Body of pancreas (tissue), 4 donors: ENCODE data around the gene DACH1. TPM values are rescaled to one million over a fixed set of nuclear protein-coding genes. Genes with fewer than 3 reads are reported as not detected.

ENCODE experiments used
- ATAC-seq: fragments of 150-250 bp; one replicate; pipeline ENCODE4 v1.9.1; 2016
- DNase-seq, 4 donors: peaks; one replicate each; pipeline ENCODE4 v3.0.0-alpha.2; 2019
- H3K27ac ChIP-seq, 4 donors: fragments of 200-600 bp; sonication (generic); 1 replicate in 3 of 4; 2 replicates in 1 of 4; pipeline versions ENCODE4 v1.5.1 to v1.6.1; 2016 to 2019; ENCODE audit warnings: mild to moderate bottlenecking in 1 of 4, mixed read lengths in 1 of 4, moderate library complexity in 1 of 4
- H3K27me3 ChIP-seq, 2 donors: fragments of 200-600 bp; sonication (generic); one replicate each; pipeline ENCODE4 v1.6.0; 2016; ENCODE audit warnings: mild to moderate bottlenecking in 1 of 2
- H3K36me3 ChIP-seq, 2 donors: fragments of 200-600 bp; sonication (generic); replicated peaks in 1 of 2; 2 replicates each; pipeline ENCODE4 v1.5.1; 2016; ENCODE audit warnings: low read depth in 2 of 2; ENCODE audit not compliant: insufficient read depth in 1 of 2
- H3K4me1 ChIP-seq: fragments of 200-600 bp; sonication (generic); one replicate; pipeline ENCODE4 v1.6.0; 2016
- H3K4me3 ChIP-seq, 2 donors: fragments of 200-600 bp; sonication (generic); 1 replicate in 1 of 2; 2 replicates in 1 of 2; pipeline ENCODE4 v1.5.1; 2016 to 2019
- H3K9me3 ChIP-seq, 3 donors: fragments of 200-600 bp; sonication (generic); 1 replicate in 2 of 3; 2 replicates in 1 of 3; pipeline ENCODE4 v1.5.1; 2016
- POLR2A ChIP-seq, 3 donors: fragments of 450-650 bp; IDR thresholded peaks; one replicate each; pipeline ENCODE4 v1.6.1; 2016; ENCODE audit warnings: antibody characterized with exemption in 3 of 3, mild to moderate bottlenecking in 2 of 3
- WGBS, 2 donors: methylation state at CpG; one replicate each; pipeline ENCODE4 v1.1.5; 2017; 5-methylcytosine and 5-hydroxymethylcytosine counted together
- intact Hi-C: fragments of 100-400 bp; cut with DNase I; formaldehyde crosslinking; loops from one replicate; pipeline ENCODE4 v1.15.1; 2023
- total RNA-seq, 2 donors: library from RNA; depleted of rRNA; stranded (reverse); fragments of >200 nt; gene quantifications; one replicate each; pipeline ENCODE4 v1.1.0, GENCODE V29; 2016
- TF ChIP-seq, protein P1 (sequence below), 7 experiments: fragments of 450-650 bp in 4 of 7; fragments of 200-600 bp in 3 of 7; sonication (generic) in 3 of 7; IDR thresholded peaks; one replicate each; pipeline ENCODE4 v1.5.1; 2016 to 2019; ENCODE audit warnings: antibody characterized with exemption in 7 of 7

The DACH1 gene
- total RNA-seq, 2 donors from 2014 or later, result 2.9 to 3.3 TPM

- H3K27ac ChIP-seq, result no peak overlapping the region
- intact Hi-C loops, result no loop called here
- H3K4me3 ChIP-seq, result no peak overlapping the region
- H3K27me3 ChIP-seq, result no peaks in the 10 kb centered on the region
- H3K9me3 ChIP-seq, result no peaks in the 10 kb centered on the region
- no peak for DNase-seq
- ATAC-seq, result no peak
- WGBS, 2 donors, result 45 to 46% methylated on average over 6 of the region's 6 CpGs
- no peaks in the 10 kb centered on the region for H3K4me1 ChIP-seq
- H3K36me3 ChIP-seq, result no peaks in the 10 kb centered on the region
- TF ChIP-seq, protein P1, sequence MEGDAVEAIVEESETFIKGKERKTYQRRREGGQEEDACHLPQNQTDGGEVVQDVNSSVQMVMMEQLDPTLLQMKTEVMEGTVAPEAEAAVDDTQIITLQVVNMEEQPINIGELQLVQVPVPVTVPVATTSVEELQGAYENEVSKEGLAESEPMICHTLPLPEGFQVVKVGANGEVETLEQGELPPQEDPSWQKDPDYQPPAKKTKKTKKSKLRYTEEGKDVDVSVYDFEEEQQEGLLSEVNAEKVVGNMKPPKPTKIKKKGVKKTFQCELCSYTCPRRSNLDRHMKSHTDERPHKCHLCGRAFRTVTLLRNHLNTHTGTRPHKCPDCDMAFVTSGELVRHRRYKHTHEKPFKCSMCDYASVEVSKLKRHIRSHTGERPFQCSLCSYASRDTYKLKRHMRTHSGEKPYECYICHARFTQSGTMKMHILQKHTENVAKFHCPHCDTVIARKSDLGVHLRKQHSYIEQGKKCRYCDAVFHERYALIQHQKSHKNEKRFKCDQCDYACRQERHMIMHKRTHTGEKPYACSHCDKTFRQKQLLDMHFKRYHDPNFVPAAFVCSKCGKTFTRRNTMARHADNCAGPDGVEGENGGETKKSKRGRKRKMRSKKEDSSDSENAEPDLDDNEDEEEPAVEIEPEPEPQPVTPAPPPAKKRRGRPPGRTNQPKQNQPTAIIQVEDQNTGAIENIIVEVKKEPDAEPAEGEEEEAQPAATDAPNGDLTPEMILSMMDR (IDR thresholded peaks at IDR 0.05), result no peak
- no peak for TF ChIP-seq POLR2A (IDR thresholded peaks at IDR 0.05)
These were observed 184.9 kb downstream of the DACH1 start for GRCh38 chr13:71681901-71682613.

DNA sequence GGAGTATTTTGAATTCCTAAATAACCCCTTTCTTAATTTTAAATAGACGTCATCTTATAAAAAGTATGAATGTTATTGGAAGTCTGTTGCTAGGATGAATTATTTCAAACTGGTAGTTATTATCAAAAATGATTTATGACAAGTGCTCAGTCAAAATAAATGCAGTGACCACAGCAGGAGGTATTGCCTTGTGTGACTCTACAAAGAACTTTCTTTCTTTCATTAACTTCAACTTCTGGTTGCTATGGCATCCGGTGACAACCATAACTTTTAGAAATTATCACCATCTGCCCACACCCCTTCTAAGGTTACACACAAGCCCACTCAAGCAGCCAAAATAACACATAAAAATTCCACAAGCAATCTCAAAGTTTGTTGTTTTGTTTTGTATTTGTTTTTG lies 189.9 kb downstream of the DACH1 start:
- TF ChIP-seq, protein P1 (IDR thresholded peaks at IDR 0.05), result no peak
- TF ChIP-seq POLR2A (IDR thresholded peaks at IDR 0.05), result no peak
- Histone ChIP-seq H3K4me3 (no peak overlapping the region), H3K36me3 (no peaks in the 10 kb centered on the region), H3K9me3 (no peaks in the 10 kb centered on the region), H3K4me1 (no peaks in the 10 kb centered on the region), H3K27me3 (no peaks in the 10 kb centered on the region), H3K27ac (no peak overlapping the region)
- no peak for DNase-seq
- no peak for ATAC-seq
- intact Hi-C loops, result no loop called here
- 44 to 55% methylated on average over 2 of the region's 2 CpGs for WGBS, 2 donors

DNA sequence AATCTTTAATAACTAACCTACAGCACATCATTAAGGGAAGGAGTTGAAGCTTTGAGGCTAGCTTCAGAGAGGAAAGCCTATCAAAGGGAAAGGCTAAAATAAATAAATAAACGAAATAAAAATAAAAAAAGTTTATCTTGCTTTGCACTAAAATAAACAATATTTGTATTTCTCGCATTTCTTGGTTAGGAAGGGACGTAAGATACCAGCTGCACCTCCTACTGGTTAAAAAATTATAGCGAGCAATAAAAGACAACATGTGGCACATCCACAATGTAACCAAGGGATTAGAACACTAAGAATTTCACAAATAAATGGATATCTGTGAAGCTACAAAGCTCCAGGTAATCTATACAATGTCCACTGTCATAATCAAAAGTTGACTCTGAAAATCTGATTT lies 194.5 kb downstream of the DACH1 start:
- H3K4me3 ChIP-seq, result no peak overlapping the region
- H3K4me1 ChIP-seq, result no peaks in the 10 kb centered on the region
- H3K27me3 ChIP-seq, result no peaks in the 10 kb centered on the region
- TF ChIP-seq POLR2A (IDR thresholded peaks at IDR 0.05), result no peak
- TF ChIP-seq, protein P1 (IDR thresholded peaks at IDR 0.05), result no peak
- H3K36me3 ChIP-seq, result no peaks in the 10 kb centered on the region
- intact Hi-C loops, result no loop called here
- ATAC-seq (no peak), DNase-seq (no peak)
- WGBS, 2 donors, result 42 to 51% methylated on average over 4 of the region's 4 CpGs
- H3K9me3 ChIP-seq, result no peaks in the 10 kb centered on the region
- no peak overlapping the region for H3K27ac ChIP-seq

- no peak overlapping the region for H3K27ac ChIP-seq
- H3K36me3 ChIP-seq, result no peaks in the 10 kb centered on the region
- DNase-seq (no peak), ATAC-seq (no peak)
- WGBS, 2 donors, result 74 to 76% methylated on average over 2 of the region's 2 CpGs
- H3K9me3 ChIP-seq, result no peaks in the 10 kb centered on the region
- no peak overlapping the region for H3K4me3 ChIP-seq
- TF ChIP-seq POLR2A (IDR thresholded peaks at IDR 0.05), result no peak
- TF ChIP-seq, protein P1 (IDR thresholded peaks at IDR 0.05), result no peak
- H3K27me3 ChIP-seq, result no peaks in the 10 kb centered on the region
- intact Hi-C loops, result no loop called here
- no peaks in the 10 kb centered on the region for H3K4me1 ChIP-seq
These were observed 203.6 kb downstream of the DACH1 start for GRCh38 chr13:71663431-71663830.

DNA sequence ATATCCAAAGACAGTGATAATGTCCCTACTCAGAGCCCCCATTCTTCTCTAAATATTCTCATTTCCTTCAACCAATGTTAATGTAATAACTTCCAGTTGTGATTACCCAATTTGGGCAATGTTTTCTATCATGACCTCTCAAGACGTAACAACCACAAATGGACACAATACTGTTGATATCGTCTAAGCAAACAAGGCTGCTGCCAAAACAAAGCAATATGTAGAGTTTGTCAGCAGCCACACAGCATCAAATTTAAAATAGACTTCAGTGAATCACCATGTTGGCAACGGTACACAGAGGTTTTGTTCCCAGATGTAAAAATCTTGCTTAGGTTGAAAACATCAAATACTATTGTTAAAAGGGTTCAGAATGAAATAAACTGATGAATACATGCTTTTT lies 205.1 kb downstream of the DACH1 start:
- Histone ChIP-seq H3K27ac (no peak overlapping the region), H3K4me1 (no peaks in the 10 kb centered on the region), H3K27me3 (no peaks in the 10 kb centered on the region), H3K9me3 (no peaks in the 10 kb centered on the region), H3K4me3 (no peak overlapping the region), H3K36me3 (no peaks in the 10 kb centered on the region)
- no peak for ATAC-seq
- TF ChIP-seq, protein P1 (IDR thresholded peaks at IDR 0.05), result no peak
- no peak for TF ChIP-seq POLR2A (IDR thresholded peaks at IDR 0.05)
- 40 to 48% methylated on average over 3 of the region's 3 CpGs for WGBS, 2 donors
- intact Hi-C loops, result no loop called here
- DNase-seq, result no peak
